HG03064 (cell line): ENCODE measurements around the gene ACP6.
"Not testable (repeated sequence)": the region's sequence is repeated elsewhere in the genome, so short reads cannot be mapped to it uniquely, and the experiment has no call there.

Experiments
- ATAC-seq: cut with Tn5 transposase; IDR thresholded peaks from one replicate; pipeline ENCODE4 v1.9.1; 2021; ENCODE audit warnings: low read depth; ENCODE audit not compliant: unreplicated experiment

The ACP6 gene

DNA sequence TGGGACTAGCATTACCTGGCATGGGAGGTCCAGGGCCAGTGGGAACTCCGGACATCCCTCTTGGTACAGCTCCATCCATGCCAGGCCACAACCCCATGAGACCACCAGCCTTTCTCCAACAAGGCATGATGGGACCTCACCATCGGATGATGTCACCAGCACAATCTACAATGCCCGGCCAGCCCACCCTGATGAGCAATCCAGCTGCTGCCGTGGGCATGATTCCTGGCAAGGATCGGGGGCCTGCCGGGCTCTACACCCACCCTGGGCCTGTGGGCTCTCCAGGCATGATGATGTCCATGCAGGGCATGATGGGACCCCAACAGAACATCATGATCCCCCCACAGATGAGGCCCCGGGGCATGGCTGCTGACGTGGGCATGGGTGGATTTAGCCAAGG lies 45.8 kb downstream of the ACP6 start:
- ATAC-seq, result no peak

DNA sequence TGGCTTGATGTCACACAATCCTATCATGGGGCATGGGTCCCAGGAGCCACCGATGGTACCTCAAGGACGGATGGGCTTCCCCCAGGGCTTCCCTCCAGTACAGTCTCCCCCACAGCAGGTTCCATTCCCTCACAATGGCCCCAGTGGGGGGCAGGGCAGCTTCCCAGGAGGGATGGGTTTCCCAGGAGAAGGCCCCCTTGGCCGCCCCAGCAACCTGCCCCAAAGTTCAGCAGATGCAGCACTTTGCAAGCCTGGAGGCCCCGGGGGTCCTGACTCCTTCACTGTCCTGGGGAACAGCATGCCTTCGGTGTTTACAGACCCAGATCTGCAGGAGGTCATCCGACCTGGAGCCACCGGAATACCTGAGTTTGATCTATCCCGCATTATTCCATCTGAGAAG lies 46.3 kb downstream of the ACP6 start:
- no peak for ATAC-seq

DNA sequence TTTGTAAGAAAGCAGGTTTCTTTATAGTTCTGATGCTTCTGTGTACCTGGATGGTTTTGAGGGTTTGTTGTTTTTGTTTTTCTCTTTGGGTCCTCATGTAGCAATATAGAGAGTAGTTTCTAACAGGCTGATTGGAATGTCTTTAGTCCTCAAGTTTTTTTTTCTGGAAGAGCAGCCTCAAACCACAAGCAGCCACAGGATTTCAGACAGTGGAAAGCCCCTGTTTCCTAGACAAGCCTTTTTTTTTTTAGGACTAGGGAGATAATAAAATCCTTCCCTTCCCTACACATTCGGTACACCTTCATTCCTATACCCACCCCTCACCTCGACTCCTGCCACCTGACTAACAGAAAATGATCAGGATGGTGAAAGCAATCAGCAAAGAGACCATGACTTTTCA lies 47.6 kb downstream of the ACP6 start:
- no peak for ATAC-seq

DNA sequence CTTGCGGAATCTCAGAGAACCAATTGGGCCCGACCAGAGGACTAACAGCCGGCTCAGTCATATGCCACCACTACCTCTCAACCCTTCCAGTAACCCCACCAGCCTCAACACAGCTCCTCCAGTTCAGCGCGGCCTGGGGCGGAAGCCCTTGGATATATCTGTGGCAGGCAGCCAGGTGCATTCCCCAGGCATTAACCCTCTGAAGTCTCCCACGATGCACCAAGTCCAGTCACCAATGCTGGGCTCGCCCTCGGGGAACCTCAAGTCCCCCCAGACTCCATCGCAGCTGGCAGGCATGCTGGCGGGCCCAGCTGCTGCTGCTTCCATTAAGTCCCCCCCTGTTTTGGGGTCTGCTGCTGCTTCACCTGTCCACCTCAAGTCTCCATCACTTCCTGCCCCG lies 49.8 kb downstream of the ACP6 start:
- no peak for ATAC-seq

DNA sequence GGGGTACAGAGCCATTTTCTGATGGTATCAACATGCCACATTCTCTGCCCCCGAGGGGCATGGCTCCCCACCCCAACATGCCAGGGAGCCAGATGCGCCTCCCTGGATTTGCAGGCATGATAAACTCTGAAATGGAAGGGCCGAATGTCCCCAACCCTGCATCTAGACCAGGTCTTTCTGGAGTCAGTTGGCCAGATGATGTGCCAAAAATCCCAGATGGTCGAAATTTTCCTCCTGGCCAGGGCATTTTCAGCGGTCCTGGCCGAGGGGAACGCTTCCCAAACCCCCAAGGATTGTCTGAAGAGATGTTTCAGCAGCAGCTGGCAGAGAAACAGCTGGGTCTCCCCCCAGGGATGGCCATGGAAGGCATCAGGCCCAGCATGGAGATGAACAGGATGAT lies 50.6 kb downstream of the ACP6 start:
- ATAC-seq, result no peak

DNA sequence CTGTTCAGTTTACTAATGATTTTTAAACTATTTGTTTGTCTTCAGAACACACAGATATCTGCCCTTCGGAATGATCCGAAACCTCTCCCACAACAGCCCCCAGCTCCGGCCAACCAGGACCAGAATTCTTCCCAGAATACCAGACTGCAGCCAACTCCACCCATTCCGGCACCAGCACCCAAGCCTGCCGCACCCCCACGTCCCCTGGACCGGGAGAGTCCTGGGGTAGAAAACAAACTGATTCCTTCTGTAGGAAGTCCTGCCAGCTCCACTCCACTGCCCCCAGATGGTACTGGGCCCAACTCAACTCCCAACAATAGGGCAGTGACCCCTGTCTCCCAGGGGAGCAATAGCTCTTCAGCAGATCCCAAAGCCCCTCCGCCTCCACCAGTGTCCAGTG lies 51.6 kb downstream of the ACP6 start:
- no peak for ATAC-seq

DNA sequence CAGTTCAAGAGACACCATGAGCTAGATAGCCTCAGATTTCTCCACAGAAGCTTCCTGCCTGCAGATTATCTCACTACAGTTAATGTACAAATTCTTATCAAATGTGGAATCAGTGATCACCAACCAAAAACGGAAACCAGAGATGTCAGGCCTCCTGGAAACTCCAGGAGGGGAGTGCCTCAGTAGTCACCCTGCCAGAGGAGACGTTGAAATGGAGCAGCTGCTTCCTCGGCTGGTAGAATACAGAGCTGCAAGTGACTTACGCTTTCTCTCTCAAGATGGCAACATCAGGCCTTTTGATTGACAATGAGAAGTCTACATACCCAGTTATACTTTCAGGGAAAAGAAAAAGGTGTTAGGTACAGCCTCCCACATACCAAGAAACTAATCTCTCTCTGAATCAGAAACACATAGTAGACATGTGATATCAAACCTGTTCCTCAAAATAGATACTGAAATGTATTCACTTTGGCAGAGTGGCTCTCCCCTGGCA lies 52.2 kb downstream of the ACP6 start:
- ATAC-seq, result no peak

DNA sequence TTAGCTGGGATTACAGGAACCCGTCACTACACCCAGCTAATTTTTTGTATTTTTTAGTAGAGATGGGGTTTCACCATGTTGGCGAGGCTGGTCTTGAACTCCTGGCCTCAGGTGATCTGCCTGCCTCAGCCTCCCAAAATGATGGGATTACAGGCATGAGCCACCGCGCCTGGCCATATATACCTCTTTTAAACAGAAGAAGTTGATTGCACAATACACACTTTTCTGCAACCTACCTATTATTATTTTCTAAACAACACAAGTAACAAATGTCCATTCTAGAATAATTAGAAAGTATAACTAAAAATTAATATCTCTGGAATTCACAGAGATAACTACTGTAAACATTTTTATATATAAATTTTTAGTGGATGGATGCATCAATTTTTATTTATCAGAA lies 55.4 kb downstream of the ACP6 start:
- ATAC-seq, result not testable (repeated sequence)

DNA sequence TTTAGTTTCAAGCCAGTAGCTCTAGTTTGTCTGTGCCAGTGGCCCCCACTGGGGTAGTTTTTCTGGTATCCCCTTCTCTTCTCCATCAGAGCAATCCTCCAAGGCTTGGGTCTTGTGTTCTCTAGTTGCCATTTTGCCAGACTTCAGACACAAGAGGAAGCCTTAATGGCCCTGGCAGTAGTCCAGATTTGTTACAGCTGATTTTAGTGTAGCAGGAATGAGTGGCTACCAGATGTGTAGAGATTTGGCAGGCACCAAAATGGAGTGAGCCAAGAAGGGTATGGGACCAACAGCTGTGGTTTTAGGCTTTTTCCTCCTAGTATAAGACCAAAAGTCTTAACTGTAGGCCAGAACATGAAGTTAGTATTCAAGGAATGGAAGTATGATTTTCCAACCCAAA lies 56.8 kb downstream of the ACP6 start:
- ATAC-seq, result no peak

DNA sequence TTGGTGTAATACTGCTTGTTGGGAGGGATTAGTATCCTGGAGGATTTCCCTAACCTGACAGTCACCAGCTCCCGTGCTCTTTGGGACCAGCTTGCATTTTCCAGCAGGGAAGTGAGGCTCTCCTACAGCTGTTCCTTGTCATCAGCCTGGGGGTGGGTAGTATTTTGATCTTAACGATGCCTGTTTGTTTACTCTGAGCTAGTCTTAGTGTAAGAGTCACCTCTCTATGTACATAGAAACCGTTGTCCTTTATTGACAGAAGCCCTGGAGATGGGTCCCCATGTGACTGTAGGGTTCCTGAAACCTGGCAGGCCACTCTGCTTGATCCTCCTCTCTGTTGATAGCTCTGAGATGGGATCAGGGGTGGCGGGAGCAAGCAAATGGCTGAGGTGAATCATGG lies 58.0 kb downstream of the ACP6 start:
- ATAC-seq, result no peak

DNA sequence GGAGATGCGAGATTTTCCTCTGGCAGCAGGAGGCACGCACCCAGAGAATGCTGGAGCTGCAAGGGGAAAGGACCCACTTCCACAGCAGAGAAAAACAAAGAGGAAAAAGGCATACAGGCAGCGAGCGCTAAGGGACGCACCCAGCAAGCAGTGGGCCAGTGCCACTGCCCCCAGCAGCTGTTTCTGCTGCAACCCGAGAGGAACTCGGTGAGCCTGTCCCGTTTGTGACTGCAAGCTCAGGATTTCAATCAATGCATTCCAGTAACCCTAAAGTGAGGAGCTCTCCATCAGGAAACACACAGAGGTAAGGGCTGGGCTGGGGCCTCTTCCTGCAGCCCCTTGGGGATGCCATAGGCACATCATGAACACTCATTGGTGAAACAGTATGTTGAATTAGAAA lies 58.7 kb downstream of the ACP6 start:
- ATAC-seq, result no peak

DNA sequence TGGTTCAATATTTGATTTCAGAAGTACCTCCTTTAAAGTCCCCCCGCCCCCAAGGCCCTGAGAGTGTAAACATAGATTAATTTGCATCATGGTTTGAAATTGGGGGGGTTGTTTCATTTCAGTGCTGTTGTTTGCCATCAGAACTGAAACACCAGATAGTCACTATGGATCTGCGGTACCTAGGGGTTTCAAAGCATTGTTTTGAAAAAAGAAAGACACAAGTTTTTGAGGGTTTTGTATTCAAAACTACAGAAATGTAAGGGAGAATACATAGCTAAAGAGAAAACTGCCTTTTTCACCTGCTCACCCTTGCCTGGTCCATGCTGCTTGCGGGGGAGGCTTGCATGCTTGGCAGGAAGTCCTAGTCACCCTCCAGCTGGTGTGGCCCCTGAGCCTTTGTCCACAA lies 59.3 kb downstream of the ACP6 start:
- peak; percentile 56 for ATAC-seq

DNA sequence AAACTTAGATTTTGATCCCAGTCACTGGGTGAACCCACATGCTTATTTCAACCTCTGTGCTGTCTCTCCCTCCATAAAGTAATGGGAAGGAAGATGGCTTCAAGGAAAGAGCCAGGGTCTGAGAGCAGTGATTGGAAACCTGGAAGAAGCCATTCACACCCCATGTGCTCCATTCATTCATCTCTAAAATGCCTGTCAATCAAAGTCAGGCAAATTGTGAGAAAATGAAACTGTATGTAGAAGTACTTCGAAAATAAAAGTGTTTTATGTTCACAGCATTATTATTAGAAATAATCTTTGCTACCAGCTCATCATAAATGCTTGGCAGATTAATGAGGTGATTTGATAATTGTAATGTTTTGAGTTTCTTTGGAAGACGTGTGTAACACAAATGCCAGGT lies 61.0 kb downstream of the ACP6 start:
- ATAC-seq, result no peak

DNA sequence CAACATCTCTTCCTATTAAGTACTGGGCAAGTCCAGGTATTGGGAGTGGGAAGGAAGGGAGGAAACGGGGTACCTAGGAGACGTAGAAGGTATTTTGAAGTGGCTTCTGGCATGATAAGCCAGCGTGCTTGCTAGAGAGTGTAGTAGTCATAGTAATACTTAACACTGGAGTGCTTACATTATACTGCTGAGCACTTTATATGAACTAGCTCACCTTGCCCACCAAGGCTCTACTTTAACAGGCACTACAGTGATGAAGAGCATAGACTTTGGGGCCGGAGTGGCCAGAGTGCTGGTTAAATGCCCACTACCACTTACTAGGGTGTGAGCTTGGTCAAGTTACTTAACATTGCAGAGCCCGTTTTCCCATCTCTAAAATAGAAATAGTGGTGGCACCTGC lies 61.7 kb downstream of the ACP6 start:
- no peak for ATAC-seq

DNA sequence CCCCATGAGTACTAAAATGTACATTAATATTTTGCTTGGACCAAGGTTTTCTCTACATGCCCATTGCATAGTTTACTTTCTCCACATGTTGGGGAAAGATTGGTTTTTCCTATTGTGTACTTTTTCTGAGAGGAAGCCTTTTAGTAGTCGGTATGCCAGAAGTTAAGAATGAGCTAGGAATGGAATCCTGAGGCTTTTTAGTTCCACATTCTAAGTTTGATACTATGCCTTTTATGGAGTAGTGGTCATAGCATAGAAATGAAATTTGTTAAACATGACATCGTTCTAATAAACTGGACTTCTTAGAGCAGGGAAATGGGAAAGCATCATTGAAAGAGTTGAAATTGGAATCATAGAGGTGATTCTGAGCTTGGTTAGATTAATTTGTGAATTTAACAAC lies 64.7 kb downstream of the ACP6 start:
- no peak for ATAC-seq

DNA sequence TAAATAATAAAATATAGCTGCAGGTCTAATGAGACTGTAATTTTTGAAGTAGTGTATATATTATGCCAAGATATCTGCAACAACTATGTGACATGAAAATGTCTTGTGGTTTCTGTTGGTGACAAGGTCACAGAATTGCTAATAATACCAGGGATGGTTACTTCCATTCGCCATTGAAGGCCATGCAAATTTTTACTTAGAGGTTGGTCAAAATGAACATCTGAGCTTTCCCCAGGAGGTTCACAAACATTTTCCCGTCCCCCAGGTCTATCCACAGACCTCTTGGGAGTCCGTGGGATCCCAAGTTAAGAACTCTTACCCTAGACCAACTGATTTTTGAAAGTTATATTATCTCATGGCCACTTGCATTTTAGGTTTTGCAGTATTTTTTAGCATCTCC lies 66.3 kb downstream of the ACP6 start:
- ATAC-seq, result no peak

DNA sequence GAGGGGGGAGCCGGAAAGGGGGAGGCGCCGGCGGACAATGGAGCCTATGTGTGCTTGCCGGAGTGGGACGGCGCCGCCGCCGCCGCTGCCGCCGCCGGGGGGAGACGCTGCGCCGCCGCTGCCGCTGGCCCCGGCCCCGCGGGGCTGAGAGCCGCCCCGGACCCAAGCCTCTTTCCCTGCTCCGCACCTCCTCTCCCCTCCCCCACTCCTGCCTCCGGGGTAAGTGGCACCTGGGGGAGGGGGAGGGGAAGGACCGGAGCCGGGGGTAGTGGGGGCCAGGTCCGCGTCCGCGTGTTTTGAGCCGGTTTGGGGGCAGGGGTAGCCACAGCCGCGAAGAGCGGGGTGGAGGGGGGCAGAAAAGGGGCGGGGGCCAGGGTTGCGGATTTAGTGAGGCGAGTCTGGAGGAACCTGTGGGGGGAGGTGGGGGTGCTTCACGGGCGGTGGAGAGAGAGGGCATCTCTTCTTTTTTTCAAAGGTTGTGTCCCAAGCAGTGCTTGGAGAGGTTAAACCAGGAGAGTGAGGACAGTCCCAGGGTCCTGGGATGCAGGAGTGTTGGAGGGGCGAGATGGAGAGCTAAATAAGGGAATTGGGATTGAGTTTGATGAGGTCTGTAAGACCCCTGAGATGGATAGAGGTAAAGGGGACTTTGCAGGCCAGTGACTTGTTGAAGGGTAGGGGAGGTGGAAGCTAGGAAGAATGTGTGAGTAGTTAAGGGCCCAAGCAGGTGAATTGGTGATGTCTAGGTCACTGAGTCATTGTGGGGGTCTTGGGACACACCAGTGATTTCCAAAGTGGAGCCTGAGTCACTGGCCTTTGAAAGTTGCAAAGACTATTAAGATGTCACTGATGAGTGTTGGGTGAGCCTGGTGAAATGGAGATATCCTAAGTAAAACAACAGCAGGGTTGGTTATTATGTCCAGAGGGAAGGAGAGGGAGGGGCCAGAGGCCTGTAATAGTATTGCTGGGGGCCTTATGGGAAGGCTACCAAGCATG lies 69.9 kb downstream of the ACP6 start:
- ATAC-seq, result no peak

DNA sequence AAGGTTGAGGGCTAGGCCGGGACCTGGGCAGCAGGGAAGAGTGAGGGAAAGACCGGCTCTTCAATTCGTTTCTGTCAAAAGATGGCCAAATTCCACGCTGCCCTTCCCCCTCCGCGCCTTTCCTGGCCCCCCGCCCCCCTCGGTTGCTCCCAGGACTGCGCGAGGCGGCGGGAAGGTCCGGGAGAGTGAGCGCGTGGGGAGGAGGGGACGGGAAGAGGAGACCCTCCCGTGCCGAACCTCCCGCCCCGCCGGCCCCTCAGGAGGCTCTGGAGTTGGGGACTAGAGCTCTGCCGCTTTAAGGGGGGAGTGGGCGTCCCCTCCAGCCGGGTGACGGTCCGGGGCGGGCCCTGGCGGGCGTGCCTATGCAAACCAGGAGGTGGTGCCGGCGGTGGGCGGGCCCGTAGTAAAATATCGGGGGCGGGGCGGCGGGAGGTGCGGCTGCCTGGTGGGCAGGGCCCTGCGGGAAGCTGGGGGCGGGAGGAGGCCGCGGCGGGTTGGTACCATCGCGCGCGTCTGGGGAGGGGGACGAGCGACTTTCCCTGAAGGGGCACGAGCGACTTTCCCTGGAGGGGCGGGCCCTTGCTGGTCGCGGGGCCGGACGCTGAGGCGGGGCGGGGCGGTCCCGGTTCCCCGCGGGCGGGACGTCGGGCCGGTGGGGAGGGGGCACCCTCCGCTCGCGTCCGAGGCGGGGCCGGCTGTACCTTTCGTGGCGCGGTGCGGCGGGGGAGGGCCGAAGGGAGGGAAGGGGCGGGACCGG lies 70.8 kb downstream of the ACP6 start:
- ATAC-seq, result peak; percentile 75

DNA sequence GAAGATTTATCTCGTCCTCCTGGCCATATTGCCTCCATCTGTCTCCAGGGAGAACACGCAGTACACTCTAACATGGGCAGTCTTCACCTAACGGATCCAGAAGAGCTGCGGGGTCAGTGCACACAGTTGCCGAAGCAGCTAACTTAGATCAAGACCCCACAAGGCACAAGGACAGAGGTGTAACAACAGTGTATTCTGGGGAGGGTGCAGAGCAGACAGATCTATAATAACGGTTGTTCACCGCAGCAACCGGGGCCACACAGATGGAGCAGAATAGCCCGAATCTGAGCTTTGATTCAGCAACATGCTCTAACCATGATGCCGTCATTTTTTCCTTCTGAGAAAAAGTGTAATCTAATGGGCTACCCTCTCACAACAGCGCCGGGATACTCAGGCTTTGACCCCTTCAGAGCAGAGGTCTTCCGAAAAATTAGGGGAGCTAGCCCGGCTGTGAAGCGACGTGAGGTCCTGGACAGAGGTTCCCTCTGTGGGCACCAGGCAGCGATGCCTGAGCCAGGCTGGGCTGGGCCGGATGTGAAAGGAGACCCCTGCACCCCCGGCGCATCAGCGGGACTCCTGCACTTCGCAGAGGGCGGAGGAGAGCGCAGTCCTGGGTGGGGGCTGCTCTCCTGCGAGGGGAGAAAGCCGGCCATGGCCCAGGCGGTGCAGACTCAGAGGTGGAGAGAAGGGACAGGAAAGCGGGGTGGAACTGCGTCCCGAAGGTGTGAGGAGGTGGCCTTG lies 71.5 kb downstream of the ACP6 start:
- ATAC-seq, result peak; percentile 11

DNA sequence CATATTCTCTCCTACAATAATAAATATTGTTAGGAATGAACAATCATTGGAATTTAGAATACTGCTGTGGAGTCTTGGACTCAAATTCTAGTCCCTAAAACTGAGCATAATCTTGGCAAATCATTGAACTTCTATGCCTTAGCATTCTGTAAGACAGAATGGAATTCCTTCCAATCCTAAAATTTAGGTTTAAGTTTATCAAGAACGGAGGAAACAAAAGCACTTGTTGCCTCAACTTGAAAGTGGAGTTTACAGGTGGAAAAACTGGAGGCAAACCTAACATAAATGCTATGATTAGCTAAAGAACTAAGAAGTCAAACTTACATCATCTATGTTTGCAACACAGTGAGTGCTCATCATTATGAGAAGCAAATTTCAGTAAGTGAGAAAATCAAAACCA lies 73.3 kb downstream of the ACP6 start:
- no peak for ATAC-seq
